Ascending aorta (tissue), 2 donors: ENCODE results near the gene WDR86. TPM values are rescaled to one million over a fixed set of nuclear protein-coding genes. Genes with fewer than 3 reads are reported as not detected.

Experiments
- DNase-seq, 2 donors: peaks; one replicate each; pipeline ENCODE4 v3.0.0-alpha.2; 2019; ENCODE audit warnings: low spot score in 2 of 2
- H3K27ac ChIP-seq, 2 donors: fragments of 200-600 bp; sonication (generic); one replicate each; pipeline ENCODE4 v1.5.1; 2016 to 2017; ENCODE audit warnings: mild to moderate bottlenecking in 1 of 2
- H3K27me3 ChIP-seq: fragments of 200-600 bp; sonication (generic); one replicate; pipeline ENCODE4 v1.5.1; 2017
- H3K36me3 ChIP-seq, 2 donors: fragments of 200-600 bp; sonication (generic); one replicate each; pipeline ENCODE4 v1.5.1; 2016
- H3K4me1 ChIP-seq, 2 donors: fragments of 200-600 bp; sonication (generic); one replicate each; pipeline ENCODE4 v1.5.1; 2016 to 2017; ENCODE audit warnings: mild to moderate bottlenecking in 1 of 2
- H3K4me3 ChIP-seq, 2 donors: fragments of 200-600 bp; sonication (generic); one replicate each; pipeline ENCODE4 v1.5.1; 2016 to 2017; ENCODE audit warnings: mild to moderate bottlenecking in 1 of 2
- H3K9me3 ChIP-seq, 2 donors: fragments of 200-600 bp; sonication (generic); one replicate each; pipeline ENCODE4 v1.5.1; 2016
- intact Hi-C: fragments of 100-400 bp; cut with DNase I; formaldehyde crosslinking; loops from one replicate; pipeline ENCODE4 v1.15.1; 2023
- total RNA-seq: library from RNA; depleted of rRNA; stranded (reverse); fragments of >200 nt; gene quantifications from one replicate; pipeline ENCODE4 v1.1.0, GENCODE V29; 2016
- TF ChIP-seq, protein P1 (sequence below), 3 experiments: fragments of 200-600 bp in 2 of 3; fragments of 450-650 bp in 1 of 3; sonication (generic) in 2 of 3; IDR thresholded peaks; one replicate each; pipeline ENCODE4 v1.5.1; 2016 to 2019; ENCODE audit warnings: antibody characterized with exemption in 3 of 3, mild to moderate bottlenecking in 1 of 3, moderate library complexity in 1 of 3

Gene WDR86
- total RNA-seq, 1 donor from 2014 or later: 4.0 TPM

DNA sequence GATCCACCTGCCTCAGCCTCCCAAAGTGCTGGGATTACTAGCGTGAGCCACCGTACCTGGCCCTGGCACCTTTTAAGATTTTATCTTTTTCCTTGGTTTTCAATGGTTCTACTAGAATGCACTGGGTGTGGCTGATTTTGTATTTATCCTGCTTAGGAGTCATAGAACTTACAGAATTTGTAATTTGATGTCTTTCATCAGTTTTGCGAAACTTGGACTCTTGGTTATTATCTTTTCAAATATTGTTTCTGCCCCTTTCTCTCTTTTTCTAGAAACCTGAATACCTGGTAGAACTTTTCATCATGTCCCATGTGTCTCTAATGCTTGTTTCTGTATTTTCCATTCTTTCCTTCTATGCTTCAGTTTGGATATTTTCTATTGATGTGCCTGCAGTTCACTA is 71.0 kb downstream of the WDR86 start:
- DNase-seq: no peak
- intact Hi-C loops: no loop called here
- no peaks in the 10 kb centered on the region for H3K27me3 ChIP-seq
- no peak overlapping the region for H3K4me3 ChIP-seq
- H3K4me1 ChIP-seq: peaks cover 6 to 15% of the 10 kb centered on the region in 2 donors
- no peaks in the 10 kb centered on the region for H3K36me3 ChIP-seq
- no peaks in the 10 kb centered on the region for H3K9me3 ChIP-seq
- TF ChIP-seq, protein P1, sequence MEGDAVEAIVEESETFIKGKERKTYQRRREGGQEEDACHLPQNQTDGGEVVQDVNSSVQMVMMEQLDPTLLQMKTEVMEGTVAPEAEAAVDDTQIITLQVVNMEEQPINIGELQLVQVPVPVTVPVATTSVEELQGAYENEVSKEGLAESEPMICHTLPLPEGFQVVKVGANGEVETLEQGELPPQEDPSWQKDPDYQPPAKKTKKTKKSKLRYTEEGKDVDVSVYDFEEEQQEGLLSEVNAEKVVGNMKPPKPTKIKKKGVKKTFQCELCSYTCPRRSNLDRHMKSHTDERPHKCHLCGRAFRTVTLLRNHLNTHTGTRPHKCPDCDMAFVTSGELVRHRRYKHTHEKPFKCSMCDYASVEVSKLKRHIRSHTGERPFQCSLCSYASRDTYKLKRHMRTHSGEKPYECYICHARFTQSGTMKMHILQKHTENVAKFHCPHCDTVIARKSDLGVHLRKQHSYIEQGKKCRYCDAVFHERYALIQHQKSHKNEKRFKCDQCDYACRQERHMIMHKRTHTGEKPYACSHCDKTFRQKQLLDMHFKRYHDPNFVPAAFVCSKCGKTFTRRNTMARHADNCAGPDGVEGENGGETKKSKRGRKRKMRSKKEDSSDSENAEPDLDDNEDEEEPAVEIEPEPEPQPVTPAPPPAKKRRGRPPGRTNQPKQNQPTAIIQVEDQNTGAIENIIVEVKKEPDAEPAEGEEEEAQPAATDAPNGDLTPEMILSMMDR (IDR thresholded peaks at IDR 0.05): no peak
- no peak overlapping the region for H3K27ac ChIP-seq

GRCh38 chr7:151337346-151337745 is 72.5 kb downstream of the WDR86 start:
- H3K36me3 ChIP-seq: no peaks in the 10 kb centered on the region
- TF ChIP-seq, protein P1 (IDR thresholded peaks at IDR 0.05): no peak
- DNase-seq: no peak
- no peaks in the 10 kb centered on the region for H3K27me3 ChIP-seq
- no peak overlapping the region for H3K4me3 ChIP-seq
- H3K4me1 ChIP-seq: peaks cover 0 to 3% of the 10 kb centered on the region in 2 donors
- intact Hi-C loops: no loop called here
- no peak overlapping the region for H3K27ac ChIP-seq
- no peaks in the 10 kb centered on the region for H3K9me3 ChIP-seq

DNA sequence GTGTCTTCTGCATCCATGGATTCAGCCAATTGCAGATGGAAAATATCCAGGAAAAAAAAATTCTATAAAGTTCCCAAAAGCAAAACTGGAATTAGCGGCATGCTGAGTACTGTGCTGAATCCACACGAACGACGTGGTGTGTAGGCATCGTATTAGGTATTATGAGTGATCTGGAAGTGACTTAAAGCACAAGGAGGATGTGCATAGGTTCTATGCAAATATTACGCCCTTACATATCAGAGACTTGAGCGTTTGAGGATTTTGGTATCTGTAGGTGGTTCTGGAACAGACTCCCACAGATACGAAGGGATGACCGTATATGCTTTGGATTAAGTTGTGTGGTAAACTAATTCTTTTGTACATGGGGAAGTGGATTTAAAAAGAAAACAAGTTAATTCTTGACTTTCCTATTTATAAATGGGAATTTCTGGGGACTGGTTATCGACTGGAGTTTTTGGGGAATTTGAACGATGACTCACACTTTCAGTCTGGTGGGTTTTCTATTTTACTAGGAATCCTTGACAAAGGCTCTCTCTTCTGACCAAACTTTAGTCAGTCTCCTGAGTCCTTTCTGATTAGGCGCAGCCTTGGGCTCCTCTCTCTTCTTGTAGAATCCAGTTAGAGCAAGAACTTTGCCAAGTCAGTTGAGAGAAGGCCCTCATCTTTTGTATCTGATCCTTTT is 73.7 kb downstream of the WDR86 start:
- Histone ChIP-seq H3K36me3 (no peaks in the 10 kb centered on the region), H3K27ac (no peak overlapping the region), H3K9me3 (no peaks in the 10 kb centered on the region), H3K27me3 (no peaks in the 10 kb centered on the region), H3K4me3 (no peak overlapping the region), H3K4me1 (peaks cover 0 to 3% of the 10 kb centered on the region in 2 donors)
- intact Hi-C loops: no loop called here
- TF ChIP-seq, protein P1 (IDR thresholded peaks at IDR 0.05): no peak
- no peak for DNase-seq

DNA sequence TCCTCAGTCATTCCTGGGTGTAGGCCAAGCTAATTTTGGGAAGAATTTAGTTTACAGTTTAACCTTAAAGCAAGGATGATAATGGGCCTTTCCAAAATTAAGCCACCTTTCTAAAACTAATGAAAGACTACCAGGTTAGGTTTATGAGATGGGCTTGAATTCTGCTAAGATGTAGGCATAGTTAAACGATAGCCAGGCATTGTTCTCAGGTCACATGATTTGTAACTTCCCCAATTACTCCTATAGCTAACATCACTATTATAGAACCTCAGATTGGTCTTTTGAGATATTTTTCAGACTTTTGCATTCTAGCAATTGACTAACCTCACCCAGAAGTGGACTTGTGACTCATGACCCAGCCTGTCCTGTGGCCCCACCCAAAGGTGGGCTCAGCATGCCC is 75.2 kb downstream of the WDR86 start:
- DNase-seq: no peak
- TF ChIP-seq, protein P1 (IDR thresholded peaks at IDR 0.05): no peak
- no peak overlapping the region for H3K4me3 ChIP-seq
- no peak overlapping the region for H3K27ac ChIP-seq
- no peaks in the 10 kb centered on the region for H3K4me1 ChIP-seq
- no peaks in the 10 kb centered on the region for H3K27me3 ChIP-seq
- intact Hi-C loops: no loop called here
- no peaks in the 10 kb centered on the region for H3K9me3 ChIP-seq
- H3K36me3 ChIP-seq: no peaks in the 10 kb centered on the region

Other genes starting within 250 kb of the WDR86 start
- gene GBX1, start 242.3 kb downstream of the WDR86 start, total RNA-seq: not detected
- not detected for gene ASB10, start 222.8 kb downstream of the WDR86 start, total RNA-seq
- not detected for gene H2BK1, start 199.6 kb downstream of the WDR86 start, total RNA-seq
- gene ABCF2, start 182.8 kb downstream of the WDR86 start, total RNA-seq: 85.3 TPM
- gene CHPF2, start 177.6 kb downstream of the WDR86 start, total RNA-seq: 40.3 TPM
- 105 TPM for gene SMARCD3, start 161.3 kb downstream of the WDR86 start, total RNA-seq
- 28.2 TPM for gene NUB1, start 68.2 kb downstream of the WDR86 start, total RNA-seq
- not detected for gene CRYGN, start 30.1 kb upstream of the WDR86 start, total RNA-seq
- gene RHEB, start 109.9 kb upstream of the WDR86 start, total RNA-seq: 68.6 TPM